K562 (cell line): ENCODE data around the gene MPI.

ENCODE experiments used
- ARID1B ChIP-seq: fragments of 450-650 bp; IDR thresholded peaks from 2 replicates; pipeline ENCODE4 v1.6.1; 2016; ENCODE audit warnings: antibody characterized with exemption, mild to moderate bottlenecking, inconsistent platforms
- EHMT2 ChIP-seq: fragments of 450-650 bp; IDR thresholded peaks from 2 replicates; pipeline ENCODE4 v1.6.1; 2018; ENCODE audit warnings: antibody characterized with exemption
- HNRNPUL1 ChIP-seq: fragments of 200-400 bp; formaldehyde crosslinking; IDR thresholded peaks from 2 replicates; pipeline ENCODE4 v1.6.1; 2017; ENCODE audit warnings: low read length
- KLF16 ChIP-seq: IDR thresholded peaks from 2 replicates; pipeline ENCODE4 v1.6.1; 2016; ENCODE audit warnings: antibody characterized with exemption
- TEAD1 ChIP-seq, 2 experiments: fragments of 450-650 bp in 1 of 2; sonication (generic) in 1 of 2; formaldehyde crosslinking; IDR thresholded peaks; 2 replicates each; pipeline versions ENCODE4 v1.4.0 to v1.8.0; 2020 to 2022; ENCODE audit warnings: mild to moderate bottlenecking in 2 of 2, missing genetic modification reagents in 1 of 2
- THAP12 ChIP-seq: fragments of 250-450 bp; sonication (Bioruptor Pico); IDR thresholded peaks from 2 replicates; pipeline ENCODE4 v1.9.0; 2021; ENCODE audit warnings: mild to moderate bottlenecking, inconsistent platforms
- TF ChIP-seq, protein P1 (sequence below): sonication (generic); formaldehyde crosslinking; IDR thresholded peaks from 2 replicates; pipeline ENCODE4 v1.8.0; 2023; ENCODE audit warnings: missing genetic modification reagents, mild to moderate bottlenecking, borderline replicate concordance

DNA sequence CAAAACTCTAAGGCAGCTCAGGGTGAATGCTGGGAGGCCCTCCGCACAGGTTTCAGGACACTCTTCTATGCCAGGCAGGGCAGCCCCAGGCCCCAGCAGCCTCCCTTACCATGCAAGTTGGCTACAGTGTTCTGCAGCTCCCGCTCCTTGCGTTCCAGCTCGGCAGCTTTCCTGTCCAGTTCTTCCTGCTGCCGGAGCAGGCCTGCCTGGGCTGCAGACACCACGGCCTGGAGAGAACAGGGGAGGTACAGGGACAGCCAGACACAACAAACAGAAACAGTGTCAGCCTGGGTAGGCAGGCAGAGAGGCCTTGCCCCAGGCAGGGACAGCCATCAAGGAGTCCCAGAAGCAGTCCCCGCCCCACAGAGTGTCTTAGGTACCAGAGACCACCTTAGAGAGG, 37.9 kb upstream of the MPI start:
- no peak for TF ChIP-seq TEAD1 (CRISPR knock-in tag; IDR thresholded peaks at IDR 0.05)
- no peak for TF ChIP-seq ARID1B
- TF ChIP-seq KLF16 = no peak
- TF ChIP-seq EHMT2 = no peak
- TF ChIP-seq HNRNPUL1 = no peak
- no peak for TF ChIP-seq THAP12
- TF ChIP-seq, protein P1, sequence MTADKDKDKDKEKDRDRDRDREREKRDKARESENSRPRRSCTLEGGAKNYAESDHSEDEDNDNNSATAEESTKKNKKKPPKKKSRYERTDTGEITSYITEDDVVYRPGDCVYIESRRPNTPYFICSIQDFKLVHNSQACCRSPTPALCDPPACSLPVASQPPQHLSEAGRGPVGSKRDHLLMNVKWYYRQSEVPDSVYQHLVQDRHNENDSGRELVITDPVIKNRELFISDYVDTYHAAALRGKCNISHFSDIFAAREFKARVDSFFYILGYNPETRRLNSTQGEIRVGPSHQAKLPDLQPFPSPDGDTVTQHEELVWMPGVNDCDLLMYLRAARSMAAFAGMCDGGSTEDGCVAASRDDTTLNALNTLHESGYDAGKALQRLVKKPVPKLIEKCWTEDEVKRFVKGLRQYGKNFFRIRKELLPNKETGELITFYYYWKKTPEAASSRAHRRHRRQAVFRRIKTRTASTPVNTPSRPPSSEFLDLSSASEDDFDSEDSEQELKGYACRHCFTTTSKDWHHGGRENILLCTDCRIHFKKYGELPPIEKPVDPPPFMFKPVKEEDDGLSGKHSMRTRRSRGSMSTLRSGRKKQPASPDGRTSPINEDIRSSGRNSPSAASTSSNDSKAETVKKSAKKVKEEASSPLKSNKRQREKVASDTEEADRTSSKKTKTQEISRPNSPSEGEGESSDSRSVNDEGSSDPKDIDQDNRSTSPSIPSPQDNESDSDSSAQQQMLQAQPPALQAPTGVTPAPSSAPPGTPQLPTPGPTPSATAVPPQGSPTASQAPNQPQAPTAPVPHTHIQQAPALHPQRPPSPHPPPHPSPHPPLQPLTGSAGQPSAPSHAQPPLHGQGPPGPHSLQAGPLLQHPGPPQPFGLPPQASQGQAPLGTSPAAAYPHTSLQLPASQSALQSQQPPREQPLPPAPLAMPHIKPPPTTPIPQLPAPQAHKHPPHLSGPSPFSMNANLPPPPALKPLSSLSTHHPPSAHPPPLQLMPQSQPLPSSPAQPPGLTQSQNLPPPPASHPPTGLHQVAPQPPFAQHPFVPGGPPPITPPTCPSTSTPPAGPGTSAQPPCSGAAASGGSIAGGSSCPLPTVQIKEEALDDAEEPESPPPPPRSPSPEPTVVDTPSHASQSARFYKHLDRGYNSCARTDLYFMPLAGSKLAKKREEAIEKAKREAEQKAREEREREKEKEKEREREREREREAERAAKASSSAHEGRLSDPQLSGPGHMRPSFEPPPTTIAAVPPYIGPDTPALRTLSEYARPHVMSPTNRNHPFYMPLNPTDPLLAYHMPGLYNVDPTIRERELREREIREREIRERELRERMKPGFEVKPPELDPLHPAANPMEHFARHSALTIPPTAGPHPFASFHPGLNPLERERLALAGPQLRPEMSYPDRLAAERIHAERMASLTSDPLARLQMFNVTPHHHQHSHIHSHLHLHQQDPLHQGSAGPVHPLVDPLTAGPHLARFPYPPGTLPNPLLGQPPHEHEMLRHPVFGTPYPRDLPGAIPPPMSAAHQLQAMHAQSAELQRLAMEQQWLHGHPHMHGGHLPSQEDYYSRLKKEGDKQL (CRISPR knock-in tag) = no peak
